K562 (cell line): ENCODE data around the gene SLX9. TPM values are rescaled to one million over a fixed set of nuclear protein-coding genes. Genes with fewer than 3 reads are reported as not detected.

Source experiments
- ATF1 ChIP-seq, 2 experiments: fragments of 450-650 bp in 1 of 2; IDR thresholded peaks; 2 replicates each; pipeline ENCODE4 v1.6.1; 2016; ENCODE audit warnings: missing compliant biosample characterization in 1 of 2, missing genetic modification characterization in 1 of 2
- CBFA2T3 ChIP-seq: fragments of 450-650 bp; IDR thresholded peaks from 2 replicates; pipeline ENCODE4 v1.6.1; 2017
- CREB1 ChIP-seq, 2 experiments: sonication (generic) in 1 of 2; formaldehyde crosslinking in 1 of 2; IDR thresholded peaks; 2 replicates each; pipeline versions ENCODE4 v1.6.1 to v1.8.0; 2012 to 2022; ENCODE audit warnings: inconsistent platforms in 1 of 2, mild to moderate bottlenecking in 1 of 2, missing genetic modification reagents in 1 of 2, moderate library complexity in 1 of 2
- CTBP1 ChIP-seq: fragments of 450-650 bp; IDR thresholded peaks from 2 replicates; pipeline ENCODE4 v1.6.1; 2016; ENCODE audit warnings: borderline replicate concordance
- ERF ChIP-seq: fragments of 450-650 bp; formaldehyde crosslinking; IDR thresholded peaks from 2 replicates; pipeline ENCODE4 v1.4.0; 2020; ENCODE audit warnings: mild to moderate bottlenecking, mixed read lengths
- ESRRA ChIP-seq: fragments of 450-650 bp; IDR thresholded peaks from 2 replicates; pipeline ENCODE4 v1.6.1; 2014; ENCODE audit warnings: low read depth, mild to moderate bottlenecking, moderate library complexity, borderline replicate concordance
- HCFC1 ChIP-seq: IDR thresholded peaks from 2 replicates; pipeline ENCODE4 v1.6.1; 2012; ENCODE audit warnings: low read depth, low read length, improper control_type of control experiment
- JUNB ChIP-seq: fragments of 450-650 bp; formaldehyde crosslinking; conservative IDR thresholded peaks from 2 replicates; pipeline ENCODE4 v1.4.0; 2020; ENCODE audit warnings: mild to moderate bottlenecking
- MYC ChIP-seq, 2 experiments: fragments of 250-450 bp in 1 of 2; sonication (Bioruptor Pico) in 1 of 2; IDR thresholded peaks; 2 replicates each; pipeline versions ENCODE4 v1.5.1 to v1.6.1; 2012 to 2021; ENCODE audit warnings: low read depth in 2 of 2, borderline replicate concordance in 1 of 2, improper control_type of control experiment in 1 of 2, low read length in 1 of 2, mild to moderate bottlenecking in 1 of 2, moderate library complexity in 1 of 2
- RAD21 ChIP-seq, 2 experiments: fragments of 250-450 bp in 1 of 2; fragments of 450-650 bp in 1 of 2; sonication (Bioruptor Pico) in 1 of 2; formaldehyde crosslinking in 1 of 2; IDR thresholded peaks in 1 of 2; conservative IDR thresholded peaks in 1 of 2; 2 replicates each; pipeline versions ENCODE4 v1.4.0 to v1.8.0; 2020 to 2022; ENCODE audit warnings: mild to moderate bottlenecking in 2 of 2, moderate library complexity in 1 of 2
- RUNX1 ChIP-seq: sonication (generic); IDR thresholded peaks from 2 replicates; pipeline ENCODE4 v1.6.1; 2016; ENCODE audit warnings: antibody characterized with exemption, low read depth
- SAFB ChIP-seq: fragments of 200-400 bp; formaldehyde crosslinking; IDR thresholded peaks from 2 replicates; pipeline ENCODE4 v1.6.1; 2017; ENCODE audit warnings: low read depth, low read length, borderline replicate concordance
- SIN3A ChIP-seq, 2 experiments: fragments of 150-350 bp in 1 of 2; IDR thresholded peaks; 2 replicates each; pipeline ENCODE4 v1.6.1; 2011 to 2016; ENCODE audit warnings: borderline replicate concordance in 2 of 2, low read depth in 2 of 2, low read length in 2 of 2, mild to moderate bottlenecking in 2 of 2, moderate library complexity in 2 of 2; ENCODE audit not compliant: control insufficient read depth in 1 of 2
- SMAD2 ChIP-seq: fragments of 150-350 bp; IDR thresholded peaks from 2 replicates; pipeline ENCODE4 v1.6.1; 2014; ENCODE audit warnings: low read depth, mild to moderate bottlenecking, low read length
- THRB ChIP-seq: fragments of 450-650 bp; formaldehyde crosslinking; conservative IDR thresholded peaks from 2 replicates; pipeline ENCODE4 v1.4.0; 2022; ENCODE audit warnings: mild to moderate bottlenecking, missing genetic modification characterization
- ZBTB17 ChIP-seq: fragments of 450-650 bp; formaldehyde crosslinking; IDR thresholded peaks from 2 replicates; pipeline ENCODE4 v1.4.0; 2020; ENCODE audit warnings: mild to moderate bottlenecking
- ZBTB7A ChIP-seq: IDR thresholded peaks from 2 replicates; pipeline ENCODE4 v1.6.1; 2011; ENCODE audit warnings: low read depth, mild to moderate bottlenecking, low read length, moderate library complexity, borderline replicate concordance; ENCODE audit not compliant: control insufficient read depth
- ZFX ChIP-seq: sonication (generic); formaldehyde crosslinking; IDR thresholded peaks from 2 replicates; pipeline ENCODE4 v1.8.0; 2022; ENCODE audit warnings: mild to moderate bottlenecking, missing genetic modification reagents, moderate library complexity
- ZNF431 ChIP-seq: sonication (generic); formaldehyde crosslinking; IDR thresholded peaks from 2 replicates; pipeline ENCODE4 v1.8.0; 2022; ENCODE audit warnings: mild to moderate bottlenecking, missing genetic modification reagents
- polyA plus RNA-seq, 8 experiments: library from polyadenylated mRNA; depleted of rRNA in 4 of 8; stranded (reverse) in 5 of 8; unstranded in 3 of 8; fragments of >200 nt; fragmentation: Nextera tagmentation in 2 of 8; fragmentation: Illumina TruSeq in 1 of 8; extraction: Ambion mirVana in 2 of 8; extraction: Trizol in 1 of 8; gene quantifications; 2 replicates each; pipeline versions ENCODE4 v1.2.1 to v1.2.3, GENCODE V29; 2011 to 2014; ENCODE audit warnings: inconsistent platforms in 1 of 8, missing spikeins in 1 of 8
- total RNA-seq, 7 experiments: library from RNA; depleted of rRNA in 6 of 7; stranded (reverse); fragments of >200 nt in 6 of 7; fragmentation: Illumina TruSeq in 2 of 7; extraction: Trizol in 2 of 7; gene quantifications; 2 replicates each; pipeline versions ENCODE4 v1.2.1 to v1.2.3, GENCODE V29; 2011 to 2021; ENCODE audit warnings: low replicate concordance in 1 of 7
- TF ChIP-seq, protein P1 (sequence below): fragments of 450-650 bp; IDR thresholded peaks from 2 replicates; pipeline ENCODE4 v1.6.1; 2017; ENCODE audit warnings: antibody characterized with exemption, mild to moderate bottlenecking
- TF ChIP-seq, protein P2 (sequence below): fragments of 250-450 bp; sonication (Bioruptor Pico); IDR thresholded peaks from 2 replicates; pipeline ENCODE4 v1.4.0; 2020; ENCODE audit warnings: mild to moderate bottlenecking, moderate library complexity

Gene SLX9
- total and polyA plus RNA-seq, 9 of the 15 experiments (the other 6 are each of a cell fraction or from before 2014, with no cell fraction given): 1.2 to 75.5 (median 16.5) TPM

DNA sequence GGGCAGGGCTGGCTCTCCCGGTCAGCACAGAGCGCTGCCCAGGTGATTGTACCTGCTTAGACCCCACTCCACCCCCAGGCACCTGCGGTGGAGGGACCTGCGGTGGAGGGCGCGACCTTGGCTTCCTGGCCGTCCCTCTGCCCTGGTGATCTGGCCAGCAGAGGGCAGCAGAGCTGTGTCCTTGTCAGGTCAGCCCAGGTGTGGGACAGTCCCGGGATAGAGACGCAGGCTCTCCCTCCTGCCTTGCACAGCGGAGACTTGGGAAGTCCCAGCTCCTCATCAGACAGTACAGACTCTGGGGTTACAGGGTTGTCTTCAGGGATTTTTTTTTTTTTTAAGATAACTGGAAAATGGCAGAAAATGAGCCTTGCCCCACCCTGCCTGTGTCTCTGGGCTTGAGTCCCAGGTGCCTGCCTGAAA is 10.0 kb downstream of the SLX9 start (continued):
- peak; percentile 32; the same call in 1 of the 2 replicates for TF ChIP-seq MYC (IDR thresholded peaks at IDR 0.05; ENCODE audit: low read depth, low read length)
- TF ChIP-seq MYC (CRISPR knock-in tag; IDR thresholded peaks at IDR 0.05; ENCODE audit: borderline replicate concordance, low read depth): no peak
- no peak for TF ChIP-seq SAFB
- peak; percentile 63; the same call in 1 of the 2 replicates for TF ChIP-seq ZBTB7A
- TF ChIP-seq ERF: no peak
- TF ChIP-seq ZNF431: no peak
- TF ChIP-seq, protein P1, sequence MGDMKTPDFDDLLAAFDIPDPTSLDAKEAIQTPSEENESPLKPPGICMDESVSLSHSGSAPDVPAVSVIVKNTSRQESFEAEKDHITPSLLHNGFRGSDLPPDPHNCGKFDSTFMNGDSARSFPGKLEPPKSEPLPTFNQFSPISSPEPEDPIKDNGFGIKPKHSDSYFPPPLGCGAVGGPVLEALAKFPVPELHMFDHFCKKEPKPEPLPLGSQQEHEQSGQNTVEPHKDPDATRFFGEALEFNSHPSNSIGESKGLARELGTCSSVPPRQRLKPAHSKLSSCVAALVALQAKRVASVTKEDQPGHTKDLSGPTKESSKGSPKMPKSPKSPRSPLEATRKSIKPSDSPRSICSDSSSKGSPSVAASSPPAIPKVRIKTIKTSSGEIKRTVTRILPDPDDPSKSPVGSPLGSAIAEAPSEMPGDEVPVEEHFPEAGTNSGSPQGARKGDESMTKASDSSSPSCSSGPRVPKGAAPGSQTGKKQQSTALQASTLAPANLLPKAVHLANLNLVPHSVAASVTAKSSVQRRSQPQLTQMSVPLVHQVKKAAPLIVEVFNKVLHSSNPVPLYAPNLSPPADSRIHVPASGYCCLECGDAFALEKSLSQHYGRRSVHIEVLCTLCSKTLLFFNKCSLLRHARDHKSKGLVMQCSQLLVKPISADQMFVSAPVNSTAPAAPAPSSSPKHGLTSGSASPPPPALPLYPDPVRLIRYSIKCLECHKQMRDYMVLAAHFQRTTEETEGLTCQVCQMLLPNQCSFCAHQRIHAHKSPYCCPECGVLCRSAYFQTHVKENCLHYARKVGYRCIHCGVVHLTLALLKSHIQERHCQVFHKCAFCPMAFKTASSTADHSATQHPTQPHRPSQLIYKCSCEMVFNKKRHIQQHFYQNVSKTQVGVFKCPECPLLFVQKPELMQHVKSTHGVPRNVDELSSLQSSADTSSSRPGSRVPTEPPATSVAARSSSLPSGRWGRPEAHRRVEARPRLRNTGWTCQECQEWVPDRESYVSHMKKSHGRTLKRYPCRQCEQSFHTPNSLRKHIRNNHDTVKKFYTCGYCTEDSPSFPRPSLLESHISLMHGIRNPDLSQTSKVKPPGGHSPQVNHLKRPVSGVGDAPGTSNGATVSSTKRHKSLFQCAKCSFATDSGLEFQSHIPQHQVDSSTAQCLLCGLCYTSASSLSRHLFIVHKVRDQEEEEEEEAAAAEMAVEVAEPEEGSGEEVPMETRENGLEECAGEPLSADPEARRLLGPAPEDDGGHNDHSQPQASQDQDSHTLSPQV: no peak
- TF ChIP-seq RAD21 (CRISPR knock-in tag; conservative IDR thresholded peaks at IDR 0.05 in 1 of 2, IDR thresholded peaks at IDR 0.05 in 1 of 2): peak; percentile 83 to 91
- no peak for TF ChIP-seq HCFC1
- 0 out of 2 replicates have a peak, but pooled peaks have one; percentile 16 for TF ChIP-seq ZBTB17 (CRISPR knock-in tag)
- no peak for TF ChIP-seq CREB1 (IDR thresholded peaks at IDR 0.05)
- TF ChIP-seq CREB1 (CRISPR knock-in tag; IDR thresholded peaks at IDR 0.05): peak; percentile 35; the same call in 1 of the 2 replicates
- no peak for TF ChIP-seq RUNX1
- peak; percentile 98 for TF ChIP-seq ESRRA
- 0 out of 2 replicates have a peak, but pooled peaks have one; percentile 6 for TF ChIP-seq ZFX (CRISPR knock-in tag)
- TF ChIP-seq THRB: no peak
- no peak for TF ChIP-seq JUNB (CRISPR knock-in tag)
- TF ChIP-seq CBFA2T3: no peak
- TF ChIP-seq SIN3A (IDR thresholded peaks at IDR 0.05; ENCODE audit: borderline replicate concordance in 2 of 2, control insufficient read depth in 1 of 2, low read depth in 2 of 2, low read length in 2 of 2): no peak
- peak; percentile 54; the same call in 1 of the 2 replicates for TF ChIP-seq CTBP1
- TF ChIP-seq ATF1 (CRISPR knock-in tag; IDR thresholded peaks at IDR 0.05): no peak
- TF ChIP-seq ATF1 (tag; IDR thresholded peaks at IDR 0.05): peak; percentile 23; the same call in 1 of the 2 replicates
- TF ChIP-seq SMAD2: no peak
- TF ChIP-seq, protein P2, sequence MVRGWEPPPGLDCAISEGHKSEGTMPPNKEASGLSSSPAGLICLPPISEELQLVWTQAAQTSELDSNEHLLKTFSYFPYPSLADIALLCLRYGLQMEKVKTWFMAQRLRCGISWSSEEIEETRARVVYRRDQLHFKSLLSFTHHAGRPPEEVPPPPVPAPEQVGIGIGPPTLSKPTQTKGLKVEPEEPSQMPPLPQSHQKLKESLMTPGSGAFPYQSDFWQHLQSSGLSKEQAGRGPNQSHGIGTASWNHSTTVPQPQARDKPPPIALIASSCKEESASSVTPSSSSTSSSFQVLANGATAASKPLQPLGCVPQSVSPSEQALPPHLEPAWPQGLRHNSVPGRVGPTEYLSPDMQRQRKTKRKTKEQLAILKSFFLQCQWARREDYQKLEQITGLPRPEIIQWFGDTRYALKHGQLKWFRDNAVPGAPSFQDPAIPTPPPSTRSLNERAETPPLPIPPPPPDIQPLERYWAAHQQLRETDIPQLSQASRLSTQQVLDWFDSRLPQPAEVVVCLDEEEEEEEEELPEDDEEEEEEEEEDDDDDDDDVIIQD: no peak
